Ascending aorta (tissue), 2 donors: ENCODE results near the gene L3MBTL2. TPM values are rescaled to one million over a fixed set of nuclear protein-coding genes. Genes with fewer than 3 reads are reported as not detected.

Experiments
- DNase-seq, 2 donors: peaks; one replicate each; pipeline ENCODE4 v3.0.0-alpha.2; 2019; ENCODE audit warnings: low spot score in 2 of 2
- H3K27ac ChIP-seq, 2 donors: fragments of 200-600 bp; sonication (generic); one replicate each; pipeline ENCODE4 v1.5.1; 2016 to 2017; ENCODE audit warnings: mild to moderate bottlenecking in 1 of 2
- H3K27me3 ChIP-seq: fragments of 200-600 bp; sonication (generic); one replicate; pipeline ENCODE4 v1.5.1; 2017
- H3K36me3 ChIP-seq, 2 donors: fragments of 200-600 bp; sonication (generic); one replicate each; pipeline ENCODE4 v1.5.1; 2016
- H3K4me1 ChIP-seq, 2 donors: fragments of 200-600 bp; sonication (generic); one replicate each; pipeline ENCODE4 v1.5.1; 2016 to 2017; ENCODE audit warnings: mild to moderate bottlenecking in 1 of 2
- H3K4me3 ChIP-seq, 2 donors: fragments of 200-600 bp; sonication (generic); one replicate each; pipeline ENCODE4 v1.5.1; 2016 to 2017; ENCODE audit warnings: mild to moderate bottlenecking in 1 of 2
- H3K9me3 ChIP-seq, 2 donors: fragments of 200-600 bp; sonication (generic); one replicate each; pipeline ENCODE4 v1.5.1; 2016
- intact Hi-C: fragments of 100-400 bp; cut with DNase I; formaldehyde crosslinking; loops from one replicate; pipeline ENCODE4 v1.15.1; 2023
- total RNA-seq: library from RNA; depleted of rRNA; stranded (reverse); fragments of >200 nt; gene quantifications from one replicate; pipeline ENCODE4 v1.1.0, GENCODE V29; 2016
- TF ChIP-seq, protein P1 (sequence below), 3 experiments: fragments of 200-600 bp in 2 of 3; fragments of 450-650 bp in 1 of 3; sonication (generic) in 2 of 3; IDR thresholded peaks; one replicate each; pipeline ENCODE4 v1.5.1; 2016 to 2019; ENCODE audit warnings: antibody characterized with exemption in 3 of 3, mild to moderate bottlenecking in 1 of 3, moderate library complexity in 1 of 3

Gene L3MBTL2
- total RNA-seq, 1 donor from 2014 or later: 33.3 TPM

DNA sequence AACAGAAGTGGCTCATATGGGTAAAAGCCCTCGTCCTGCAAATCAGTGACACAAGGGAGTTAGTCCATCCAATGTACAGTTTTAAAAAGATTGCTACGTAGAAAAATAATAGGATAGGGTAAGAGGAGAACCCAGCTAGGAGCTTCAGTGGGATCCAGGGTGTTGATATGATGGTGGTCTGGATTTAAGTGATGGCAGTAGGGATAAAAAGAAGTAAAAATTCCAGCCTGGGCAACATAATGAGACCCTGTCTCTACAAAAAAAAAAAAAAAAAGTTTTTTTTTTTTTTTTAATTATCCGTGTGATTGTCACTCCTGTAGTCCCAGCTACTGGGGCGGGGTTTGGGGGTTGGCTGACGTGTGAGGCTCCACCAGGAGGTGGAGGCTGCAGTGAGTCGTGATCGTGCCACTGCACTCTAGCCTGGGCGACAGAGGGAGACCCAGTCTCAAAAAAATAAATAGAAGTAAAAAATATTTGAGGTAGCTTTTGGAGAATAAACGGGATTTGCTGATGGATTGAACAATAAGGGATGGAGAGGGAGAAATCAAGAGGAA is 7.0 kb upstream of the L3MBTL2 start:
- Histone ChIP-seq H3K9me3 (no peaks in the 10 kb centered on the region), H3K4me1 (peaks cover 0 to 2% of the 10 kb centered on the region in 2 donors), H3K27ac (no peak overlapping the region), H3K36me3 (no peaks in the 10 kb centered on the region), H3K27me3 (no peaks in the 10 kb centered on the region), H3K4me3 (peak overlapping the region; percentile 61 to 78)
- intact Hi-C loops: no loop called here
- DNase-seq: no peak
- TF ChIP-seq, protein P1, sequence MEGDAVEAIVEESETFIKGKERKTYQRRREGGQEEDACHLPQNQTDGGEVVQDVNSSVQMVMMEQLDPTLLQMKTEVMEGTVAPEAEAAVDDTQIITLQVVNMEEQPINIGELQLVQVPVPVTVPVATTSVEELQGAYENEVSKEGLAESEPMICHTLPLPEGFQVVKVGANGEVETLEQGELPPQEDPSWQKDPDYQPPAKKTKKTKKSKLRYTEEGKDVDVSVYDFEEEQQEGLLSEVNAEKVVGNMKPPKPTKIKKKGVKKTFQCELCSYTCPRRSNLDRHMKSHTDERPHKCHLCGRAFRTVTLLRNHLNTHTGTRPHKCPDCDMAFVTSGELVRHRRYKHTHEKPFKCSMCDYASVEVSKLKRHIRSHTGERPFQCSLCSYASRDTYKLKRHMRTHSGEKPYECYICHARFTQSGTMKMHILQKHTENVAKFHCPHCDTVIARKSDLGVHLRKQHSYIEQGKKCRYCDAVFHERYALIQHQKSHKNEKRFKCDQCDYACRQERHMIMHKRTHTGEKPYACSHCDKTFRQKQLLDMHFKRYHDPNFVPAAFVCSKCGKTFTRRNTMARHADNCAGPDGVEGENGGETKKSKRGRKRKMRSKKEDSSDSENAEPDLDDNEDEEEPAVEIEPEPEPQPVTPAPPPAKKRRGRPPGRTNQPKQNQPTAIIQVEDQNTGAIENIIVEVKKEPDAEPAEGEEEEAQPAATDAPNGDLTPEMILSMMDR (IDR thresholded peaks at IDR 0.05): no peak

DNA sequence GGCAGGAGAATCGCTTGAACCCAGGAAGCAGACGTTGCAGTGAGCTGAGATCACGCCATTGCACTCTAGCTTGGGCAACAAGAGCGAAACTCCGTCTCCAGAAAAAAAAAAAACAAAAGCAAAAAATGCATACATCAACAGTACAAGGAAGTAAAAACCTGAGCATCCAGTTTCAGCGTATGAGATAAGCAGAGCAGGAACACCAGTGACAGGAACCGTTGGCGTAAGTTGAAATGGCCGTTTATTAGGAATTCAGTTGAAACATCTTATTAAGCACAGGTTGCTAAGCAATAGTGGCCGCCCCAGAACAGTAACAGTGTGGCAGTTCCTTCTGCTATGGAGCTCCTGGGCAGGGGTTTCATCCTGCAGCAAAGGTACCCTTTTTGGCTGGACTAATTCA is 4.0 kb upstream of the L3MBTL2 start:
- Histone ChIP-seq H3K27me3 (no peaks in the 10 kb centered on the region), H3K4me1 (peaks cover 4 to 7% of the 10 kb centered on the region in 2 donors), H3K4me3 (no peak overlapping the region), H3K36me3 (no peaks in the 10 kb centered on the region), H3K27ac (no peak overlapping the region), H3K9me3 (no peaks in the 10 kb centered on the region)
- intact Hi-C loops: loop anchor here (5.0 kb wide), 1 partner anchor 564 kb away; the partner anchor contains the start of gene MRTFA
- TF ChIP-seq, protein P1 (IDR thresholded peaks at IDR 0.05): no peak
- no peak for DNase-seq

DNA sequence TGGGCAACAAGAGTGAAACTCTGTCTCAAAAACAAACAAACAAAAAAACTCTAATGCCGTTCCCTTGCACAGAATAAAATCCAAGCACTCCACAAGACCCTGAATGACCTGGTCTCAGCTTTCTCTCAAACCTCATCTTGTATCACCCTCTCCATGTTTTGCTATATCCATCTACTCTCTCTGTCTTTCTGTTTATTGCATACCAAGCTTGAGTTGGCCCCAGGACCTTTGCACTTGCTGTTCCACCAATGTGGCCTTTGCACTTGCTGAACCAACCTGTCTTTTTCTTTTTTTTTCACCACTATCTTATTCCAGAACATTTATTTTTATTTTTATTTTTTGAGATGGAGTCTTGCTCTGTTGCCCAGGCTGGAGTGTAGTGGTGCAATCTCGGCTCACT is 2.0 kb upstream of the L3MBTL2 start:
- Histone ChIP-seq H3K36me3 (peaks cover 0 to 2% of the 10 kb centered on the region in 2 donors), H3K4me1 (peaks cover 4 to 5% of the 10 kb centered on the region in 2 donors), H3K27me3 (no peaks in the 10 kb centered on the region), H3K4me3 (no peak overlapping the region), H3K9me3 (no peaks in the 10 kb centered on the region), H3K27ac (no peak overlapping the region)
- intact Hi-C loops: loop anchor here (5.0 kb wide), 1 partner anchor 566 kb away; the partner anchor contains the start of gene MRTFA
- DNase-seq: no peak
- TF ChIP-seq, protein P1 (IDR thresholded peaks at IDR 0.05): no peak

DNA sequence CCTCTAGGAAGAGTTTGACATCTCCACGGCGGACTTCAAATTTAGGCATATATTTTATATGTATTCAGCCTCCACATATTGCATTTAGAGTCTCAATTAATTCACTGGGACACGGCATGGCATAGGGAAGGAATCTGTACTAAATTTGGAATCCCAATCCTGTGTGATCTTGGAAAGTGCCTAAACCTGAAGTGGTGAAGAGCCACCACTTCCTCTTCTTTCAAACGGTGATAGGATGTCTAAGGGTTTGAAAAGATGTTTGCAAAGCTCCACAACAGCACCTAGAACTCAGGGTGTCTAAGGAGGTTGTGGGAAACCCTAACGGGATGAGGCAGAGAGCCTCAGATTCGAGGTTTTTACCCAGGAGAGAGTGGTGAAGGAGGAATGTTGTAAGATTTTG is 1.0 kb upstream of the L3MBTL2 start:
- H3K27ac ChIP-seq: no peak overlapping the region
- no peak overlapping the region for H3K4me3 ChIP-seq
- DNase-seq: no peak
- TF ChIP-seq, protein P1 (IDR thresholded peaks at IDR 0.05): no peak
- intact Hi-C loops: loop anchor here (2.0 to 5.0 kb wide), 4 partner anchors 83 to 567 kb away; partner anchors contain the start of genes MRTFA, RANGAP1, ST13 and XPNPEP3
- peaks cover 0 to 6% of the 10 kb centered on the region in 2 donors for H3K36me3 ChIP-seq
- no peaks in the 10 kb centered on the region for H3K27me3 ChIP-seq
- H3K4me1 ChIP-seq: peaks cover 4 to 5% of the 10 kb centered on the region in 2 donors
- no peaks in the 10 kb centered on the region for H3K9me3 ChIP-seq

DNA sequence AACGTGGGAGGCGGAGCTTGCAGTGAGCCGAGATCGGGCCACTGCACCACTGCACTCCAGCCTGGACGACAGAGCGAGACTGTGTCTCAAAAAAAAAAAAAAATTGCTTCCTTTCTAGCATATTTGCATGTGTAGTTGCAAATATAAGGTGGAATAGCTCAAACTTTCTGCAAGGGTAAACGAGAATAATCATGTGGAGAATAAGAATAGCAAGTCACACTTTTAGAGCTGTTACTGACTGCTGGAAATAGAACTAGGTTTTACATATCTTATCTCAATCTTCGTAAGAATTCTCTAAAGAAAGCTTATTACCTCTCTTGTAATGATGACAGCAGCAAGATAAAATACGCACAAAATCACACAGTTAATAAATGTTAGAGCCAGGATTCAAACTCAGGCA is 1.6 kb downstream of the L3MBTL2 start:
- no peak overlapping the region for H3K27ac ChIP-seq
- TF ChIP-seq, protein P1 (IDR thresholded peaks at IDR 0.05): no peak
- intact Hi-C loops: no loop called here
- no peak overlapping the region for H3K4me3 ChIP-seq
- DNase-seq: no peak
- peaks cover 4 to 5% of the 10 kb centered on the region in 2 donors for H3K4me1 ChIP-seq
- H3K9me3 ChIP-seq: no peaks in the 10 kb centered on the region
- H3K36me3 ChIP-seq: peaks cover 10 to 21% of the 10 kb centered on the region in 2 donors
- H3K27me3 ChIP-seq: no peaks in the 10 kb centered on the region
